ENCODE measurements around the gene RIN3. TPM values are rescaled to one million over a fixed set of nuclear protein-coding genes. Genes with fewer than 3 reads are reported as not detected.

The RIN3 gene
- polyA plus RNA-seq, 3 donors = 6.3 to 8.4 (median 7.9) TPM

DNA sequence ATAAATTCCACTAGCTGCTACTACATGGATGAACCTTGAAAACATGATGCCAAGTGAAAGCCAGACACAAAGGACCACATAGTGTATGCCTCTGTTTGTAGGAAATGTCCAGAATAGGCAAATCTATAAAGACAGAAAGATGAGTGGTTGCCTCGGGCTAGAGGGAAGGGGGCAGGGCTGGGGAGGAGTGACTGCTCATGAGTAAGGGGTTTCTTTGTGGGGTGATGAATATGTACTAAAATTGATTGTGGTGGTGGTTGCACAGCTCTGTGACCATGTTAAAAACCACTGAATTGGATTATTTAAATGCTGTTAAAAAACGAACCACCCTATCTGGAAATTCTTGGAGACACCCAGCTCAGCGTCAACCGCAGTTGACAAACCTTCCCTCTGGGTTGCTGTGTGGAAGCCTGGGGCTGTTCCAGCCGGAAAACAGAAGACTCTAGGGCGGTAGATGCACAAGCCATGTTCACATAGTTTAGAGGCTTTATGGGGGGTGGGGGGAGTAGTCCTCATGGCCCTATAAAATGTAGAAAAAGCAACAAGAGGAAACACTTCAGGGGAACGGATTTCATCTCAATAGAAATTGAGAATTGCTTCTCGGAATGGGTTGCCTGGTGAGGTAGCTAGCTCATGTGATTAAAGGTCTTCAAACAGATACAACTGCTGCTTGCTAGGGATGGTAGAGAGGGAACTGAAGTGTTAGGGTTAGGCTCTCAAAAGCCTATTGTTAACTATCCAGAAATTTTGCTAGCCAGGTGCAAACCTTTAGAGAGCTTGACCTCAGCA lies 29.4 kb downstream of the RIN3 start:
- DNase-seq (ENCODE audit: extremely low read depth in 1 of 11, low read depth in 9 of 11, low spot score in 4 of 11) = no peak

DNA sequence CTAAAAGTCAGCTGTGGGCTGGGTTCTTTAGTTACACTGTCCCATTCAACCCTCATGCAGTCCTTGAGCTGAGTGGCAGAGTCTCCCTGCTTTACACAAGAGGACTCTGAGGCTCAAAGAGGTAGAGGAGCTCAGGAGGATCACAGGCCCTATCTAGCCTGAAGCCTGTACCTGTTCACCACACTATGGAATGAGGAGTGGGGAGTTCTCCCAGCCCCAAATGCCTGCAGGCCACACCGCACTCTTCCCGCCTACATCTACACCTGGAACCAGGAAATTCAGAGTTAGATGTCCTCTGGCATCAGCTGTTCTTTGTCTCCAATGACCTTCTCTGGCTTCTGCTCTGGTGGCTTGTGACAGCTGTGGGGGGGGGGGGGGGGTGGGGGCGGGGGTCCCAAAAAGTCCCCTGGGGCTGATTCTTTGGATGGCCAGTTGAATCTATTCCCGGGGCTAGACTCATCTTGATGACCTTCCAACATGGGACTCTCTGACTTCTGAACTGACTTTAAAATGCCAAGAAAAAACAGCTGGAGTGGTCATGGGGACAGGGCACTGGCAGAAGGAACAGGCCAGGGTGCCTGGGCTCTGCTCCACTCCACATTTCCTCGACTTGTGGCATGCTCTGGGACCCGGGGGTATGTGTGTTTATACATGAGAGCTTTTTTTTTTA lies 30.6 kb downstream of the RIN3 start:
- DNase-seq (ENCODE audit: extremely low read depth in 1 of 11, low read depth in 9 of 11, low spot score in 4 of 11) = no peak

GRCh38 chr14:92546347-92547053 lies 32.9 kb downstream of the RIN3 start:
- DNase-seq (ENCODE audit: extremely low read depth in 1 of 11, low read depth in 9 of 11, low spot score in 4 of 11) = no peak

- DNase-seq (ENCODE audit: extremely low read depth in 1 of 11, low read depth in 9 of 11, low spot score in 4 of 11) = no peak
These were observed 35.7 kb downstream of the RIN3 start for GRCh38 chr14:92549105-92549858.

GRCh38 chr14:92549859-92550230 lies 36.3 kb downstream of the RIN3 start:
- no peak for DNase-seq (ENCODE audit: extremely low read depth in 1 of 11, low read depth in 9 of 11, low spot score in 4 of 11)

GRCh38 chr14:92551044-92551841 lies 37.7 kb downstream of the RIN3 start:
- no peak for DNase-seq (ENCODE audit: extremely low read depth in 1 of 11, low read depth in 9 of 11, low spot score in 4 of 11)

DNA sequence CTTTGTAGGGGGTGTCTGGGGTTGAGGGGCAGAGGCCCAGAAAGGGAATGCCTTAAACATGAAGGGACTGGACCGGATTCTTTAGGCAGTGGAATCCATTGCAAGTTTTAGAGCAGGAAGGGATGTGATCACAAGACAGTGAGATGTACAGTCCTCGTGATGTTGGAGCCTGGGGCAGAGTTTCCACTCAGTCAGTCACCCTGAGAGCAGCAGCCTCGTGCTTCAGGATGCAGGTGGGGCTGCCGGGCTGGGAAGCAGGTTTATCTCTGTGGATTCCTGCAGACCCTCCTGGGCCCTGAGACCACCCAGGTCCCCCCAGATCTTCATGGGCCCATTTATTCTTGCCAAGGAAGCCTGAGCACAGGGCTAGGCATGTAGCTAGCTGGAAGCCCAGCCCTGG lies 38.5 kb downstream of the RIN3 start:
- DNase-seq (ENCODE audit: extremely low read depth in 1 of 11, low read depth in 9 of 11, low spot score in 4 of 11) = no peak

DNA sequence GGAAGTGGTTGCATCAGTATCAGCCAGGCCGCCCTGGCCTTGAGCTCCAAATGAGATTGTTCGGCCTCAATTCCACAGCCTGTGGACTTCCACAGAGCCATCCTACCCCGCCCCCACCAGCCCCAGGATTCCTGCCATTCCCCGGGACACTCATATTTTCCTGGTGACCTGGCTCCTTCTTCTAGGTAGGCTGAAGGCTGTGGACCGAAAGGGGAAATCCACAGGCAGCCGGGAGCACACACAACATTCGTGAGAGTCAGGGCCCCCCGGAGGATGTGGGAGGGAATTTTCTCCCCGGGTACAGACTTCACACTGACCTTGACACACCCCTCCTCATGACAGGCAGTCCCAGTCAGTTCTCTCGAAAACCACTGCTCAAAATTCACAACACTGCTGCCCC lies 39.9 kb downstream of the RIN3 start:
- DNase-seq (ENCODE audit: extremely low read depth in 1 of 11, low read depth in 9 of 11, low spot score in 4 of 11) = no peak

- no peak for DNase-seq (ENCODE audit: extremely low read depth in 1 of 11, low read depth in 9 of 11, low spot score in 4 of 11)
These were observed 42.0 kb downstream of the RIN3 start for GRCh38 chr14:92555465-92556111.

- no peak for DNase-seq (ENCODE audit: extremely low read depth in 1 of 11, low read depth in 9 of 11, low spot score in 4 of 11)
These were observed 42.7 kb downstream of the RIN3 start for GRCh38 chr14:92556255-92556741.

DNA sequence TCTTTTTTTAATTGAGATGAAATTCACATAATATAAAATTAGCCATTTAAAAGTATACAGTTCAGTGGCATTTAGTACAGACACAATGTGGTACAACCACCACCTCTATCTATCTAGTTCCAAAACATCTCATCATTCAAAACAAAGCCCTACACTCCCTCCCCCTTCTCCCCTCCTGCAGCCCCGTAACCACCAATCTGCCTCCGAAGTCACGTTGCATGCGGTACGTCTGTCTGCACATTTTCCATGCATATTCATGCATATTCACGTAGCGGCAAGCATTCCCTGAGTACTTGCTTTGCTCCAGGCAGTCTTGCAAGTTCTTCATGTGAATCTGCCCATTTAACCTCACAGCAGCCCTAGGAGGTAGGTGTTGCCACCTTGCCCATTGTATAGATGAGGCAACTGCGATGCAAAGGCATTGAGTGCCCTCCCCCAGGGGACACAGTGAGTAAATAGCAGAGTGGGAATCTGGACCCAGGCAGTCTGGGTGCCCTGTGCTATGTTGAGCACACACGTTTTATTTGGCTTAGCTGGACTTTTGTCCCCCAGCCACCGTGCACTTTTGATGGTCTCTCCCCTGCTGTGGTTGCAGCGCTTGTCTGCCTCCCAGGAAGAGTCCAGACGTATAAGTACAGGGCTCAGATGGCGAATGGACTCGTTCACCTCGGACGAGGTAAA lies 43.4 kb downstream of the RIN3 start:
- DNase-seq (ENCODE audit: extremely low read depth in 1 of 11, low read depth in 9 of 11, low spot score in 4 of 11) = no peak

- DNase-seq (ENCODE audit: extremely low read depth in 1 of 11, low read depth in 9 of 11, low spot score in 4 of 11) = no peak
These were observed 43.9 kb downstream of the RIN3 start for GRCh38 chr14:92557544-92557912.

DNA sequence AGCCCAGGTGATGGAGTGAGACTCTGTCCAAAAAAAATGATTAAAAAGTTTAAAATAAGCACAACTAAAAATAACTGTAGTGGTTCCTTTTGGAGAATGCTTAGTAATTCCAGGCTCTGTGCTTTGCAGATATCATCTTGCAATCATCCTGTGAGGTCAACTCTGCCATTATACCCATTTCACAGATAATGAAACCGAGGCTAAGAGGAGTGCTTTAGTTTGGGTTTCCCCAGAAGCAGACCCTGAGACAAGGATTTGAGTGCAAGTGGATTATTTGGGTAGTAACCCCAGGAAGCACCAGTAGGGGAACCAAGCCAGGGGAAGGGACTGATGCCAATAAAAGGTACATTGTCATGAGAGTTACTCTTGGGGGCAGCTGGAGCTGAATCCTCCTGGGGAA lies 44.7 kb downstream of the RIN3 start:
- no peak for DNase-seq (ENCODE audit: extremely low read depth in 1 of 11, low read depth in 9 of 11, low spot score in 4 of 11)

GRCh38 chr14:92559486-92559885 lies 45.9 kb downstream of the RIN3 start:
- DNase-seq (ENCODE audit: extremely low read depth in 1 of 11, low read depth in 9 of 11, low spot score in 4 of 11) = no peak

GRCh38 chr14:92560106-92560865 lies 46.7 kb downstream of the RIN3 start:
- DNase-seq (ENCODE audit: extremely low read depth in 1 of 11, low read depth in 9 of 11, low spot score in 4 of 11) = no peak

DNA sequence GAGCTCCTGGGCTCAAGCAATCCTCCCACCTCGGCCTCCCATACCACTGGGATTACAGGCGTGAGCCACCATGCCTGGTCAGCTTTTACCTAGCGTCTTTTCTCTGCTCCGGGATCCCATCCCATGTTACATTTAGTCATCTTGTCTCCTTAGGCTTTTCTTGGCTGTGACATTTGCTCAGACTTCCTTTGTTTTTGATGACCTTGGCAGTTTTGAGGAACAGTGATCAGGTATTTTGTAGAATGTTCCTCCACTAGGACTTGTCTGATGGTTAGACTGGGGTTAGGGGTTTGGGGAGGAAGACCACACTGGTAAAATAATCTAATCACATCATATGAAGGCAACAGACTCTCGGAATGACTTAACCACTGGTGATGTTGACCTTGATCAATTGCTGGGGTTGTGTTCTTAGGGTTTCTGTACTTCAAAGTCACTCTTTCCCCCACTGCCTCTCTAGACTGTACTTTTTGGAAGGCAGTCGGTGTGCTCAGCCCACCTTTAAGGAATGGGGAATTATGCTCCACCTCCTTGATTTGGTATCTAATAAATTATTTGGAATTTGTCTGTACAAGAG lies 48.4 kb downstream of the RIN3 start:
- DNase-seq (ENCODE audit: extremely low read depth in 1 of 11, low read depth in 9 of 11, low spot score in 4 of 11) = no peak

- DNase-seq (ENCODE audit: extremely low read depth in 1 of 11, low read depth in 9 of 11, low spot score in 4 of 11) = no peak
These were observed 49.8 kb downstream of the RIN3 start for GRCh38 chr14:92563359-92563758.

All from renal cortex interstitium (tissue), 11 donors.